WTC11 (cell line): ENCODE results near the gene RUVBL1.

ENCODE experiments used
- ARID4B ChIP-seq: sonication (generic); formaldehyde crosslinking; IDR thresholded peaks from 2 replicates; pipeline ENCODE4 v1.8.0; 2023; ENCODE audit warnings: missing genetic modification reagents, mild to moderate bottlenecking, borderline replicate concordance
- CREM ChIP-seq: sonication (generic); formaldehyde crosslinking; IDR thresholded peaks from 2 replicates; pipeline ENCODE4 v1.8.1; 2022; ENCODE audit warnings: mild to moderate bottlenecking, missing genetic modification reagents, moderate library complexity
- CTCF ChIP-seq: fragments of 200-600 bp; IDR thresholded peaks from 2 replicates; pipeline ENCODE4 v1.8.0; 2022; ENCODE audit warnings: antibody characterized with exemption
- E2F1 ChIP-seq: sonication (generic); formaldehyde crosslinking; IDR thresholded peaks from 2 replicates; pipeline ENCODE4 v1.8.0; 2022; ENCODE audit warnings: mild to moderate bottlenecking, missing genetic modification reagents
- HMGXB4 ChIP-seq: sonication (generic); formaldehyde crosslinking; IDR thresholded peaks from 2 replicates; pipeline ENCODE4 v1.8.1; 2023; ENCODE audit warnings: mild to moderate bottlenecking, moderate library complexity, missing genetic modification reagents
- MAX ChIP-seq: sonication (generic); formaldehyde crosslinking; IDR thresholded peaks from 2 replicates; pipeline ENCODE4 v1.8.0; 2022; ENCODE audit warnings: mild to moderate bottlenecking, missing genetic modification reagents
- MYBL2 ChIP-seq: sonication (generic); formaldehyde crosslinking; IDR thresholded peaks from 2 replicates; pipeline ENCODE4 v1.8.1; 2023; ENCODE audit warnings: mild to moderate bottlenecking, moderate library complexity, missing genetic modification reagents
- TEAD1 ChIP-seq: sonication (generic); formaldehyde crosslinking; IDR thresholded peaks from 2 replicates; pipeline ENCODE4 v1.8.0; 2022; ENCODE audit warnings: mild to moderate bottlenecking, missing genetic modification reagents
- USF2 ChIP-seq: sonication (generic); formaldehyde crosslinking; IDR thresholded peaks from 2 replicates; pipeline ENCODE4 v1.8.1; 2023; ENCODE audit warnings: mild to moderate bottlenecking, missing genetic modification reagents, moderate library complexity
- ZNF416 ChIP-seq: fragments of 250-450 bp; sonication (Bioruptor Pico); IDR thresholded peaks from 2 replicates; pipeline ENCODE4 v1.9.0; 2021; ENCODE audit warnings: mild to moderate bottlenecking, inconsistent platforms

GRCh38 chr3:128107834-128108233 lies 15.8 kb downstream of the RUVBL1 start:
- TF ChIP-seq CREM (CRISPR knock-in tag) (no peak), USF2 (CRISPR knock-in tag) (no peak), ZNF416 (CRISPR knock-in tag) (no peak), CTCF (no peak), ARID4B (CRISPR knock-in tag) (no peak), TEAD1 (CRISPR knock-in tag) (no peak), HMGXB4 (CRISPR knock-in tag) (no peak), E2F1 (CRISPR knock-in tag) (no peak), MAX (CRISPR knock-in tag) (no peak), MYBL2 (no peak)
